ENCODE data around the gene MIR17HG. TPM values are rescaled to one million over a fixed set of nuclear protein-coding genes. Genes with fewer than 3 reads are reported as not detected.

The MIR17HG gene
- total RNA-seq, 1 experiment from 2014 or later, result 15.8 TPM

- Histone ChIP-seq H3K27ac (ENCODE audit: low read depth, low read length, poor library complexity, severe bottlenecking) (no peak overlapping the region), H3K27me3 (replicated peaks; ENCODE audit: insufficient read depth, low read depth, low read length, poor library complexity) (peaks cover 9% of the 10 kb centered on the region), H3K4me3 (ENCODE audit: low read depth, low read length, poor library complexity, severe bottlenecking) (no peak overlapping the region), H3K36me3 (ENCODE audit: insufficient read depth, low read length, poor library complexity, severe bottlenecking) (no peaks in the 10 kb centered on the region), H3K4me1 (ENCODE audit: insufficient read depth, low read length, poor library complexity, severe bottlenecking) (no peaks in the 10 kb centered on the region), H3K9me3 (ENCODE audit: low read depth, low read length, poor library complexity, severe bottlenecking) (no peaks in the 10 kb centered on the region)
- no peak for TF ChIP-seq EZH2 (IDR thresholded peaks at IDR 0.05; ENCODE audit: borderline replicate concordance, low read depth, low read length, poor library complexity, severe bottlenecking)
- DNase-seq (ENCODE audit: low spot score), result no peak
- POLR2A ChIA-PET (ENCODE audit: low non-redundant PET), result no interaction called here
- no TSS peak for BruUV-seq (replicated peaks)
- intact Hi-C loops (cut with micrococcal nuclease; ENCODE audit: unreplicated experiment), result no loop called here
- CTCF ChIA-PET, result no interaction called here
Measured at GRCh38 chr13:91307887-91308286, 39.6 kb upstream of the MIR17HG start.

- TF ChIP-seq EZH2 (IDR thresholded peaks at IDR 0.05; ENCODE audit: borderline replicate concordance, low read depth, low read length, poor library complexity, severe bottlenecking), result no peak
- peak; percentile 27; the same call in 1 of the 2 replicates for TF ChIP-seq CTCF (conservative IDR thresholded peaks at IDR 0.05; ENCODE audit: low read depth, low read length)
- DNase-seq (ENCODE audit: low spot score), result peak; percentile 19
- intact Hi-C loops (cut with micrococcal nuclease; ENCODE audit: unreplicated experiment), result no loop called here
- POLR2A ChIA-PET (ENCODE audit: low non-redundant PET), result no interaction called here
- Histone ChIP-seq H3K4me1 (ENCODE audit: insufficient read depth, low read length, poor library complexity, severe bottlenecking) (no peaks in the 10 kb centered on the region), H3K4me3 (ENCODE audit: low read depth, low read length, poor library complexity, severe bottlenecking) (no peak overlapping the region), H3K27me3 (replicated peaks; ENCODE audit: insufficient read depth, low read depth, low read length, poor library complexity) (peaks cover 14% of the 10 kb centered on the region), H3K36me3 (ENCODE audit: insufficient read depth, low read length, poor library complexity, severe bottlenecking) (no peaks in the 10 kb centered on the region), H3K9me3 (ENCODE audit: low read depth, low read length, poor library complexity, severe bottlenecking) (no peaks in the 10 kb centered on the region), H3K27ac (ENCODE audit: low read depth, low read length, poor library complexity, severe bottlenecking) (no peak overlapping the region)
- CTCF ChIA-PET, result no interaction called here
- no TSS peak for BruUV-seq (replicated peaks)
Measured at GRCh38 chr13:91308299-91308698, 39.2 kb upstream of the MIR17HG start.

GRCh38 chr13:91311491-91311890 lies 36.0 kb upstream of the MIR17HG start:
- H3K4me3 ChIP-seq (ENCODE audit: low read depth, low read length, poor library complexity, severe bottlenecking), result no peak overlapping the region
- TF ChIP-seq EZH2 (IDR thresholded peaks at IDR 0.05; ENCODE audit: borderline replicate concordance, low read depth, low read length, poor library complexity, severe bottlenecking), result no peak
- TF ChIP-seq CTCF (conservative IDR thresholded peaks at IDR 0.05; ENCODE audit: low read depth, low read length), result no peak
- H3K36me3 ChIP-seq (ENCODE audit: insufficient read depth, low read length, poor library complexity, severe bottlenecking), result no peaks in the 10 kb centered on the region
- DNase-seq (ENCODE audit: low spot score), result no peak
- no peaks in the 10 kb centered on the region for H3K4me1 ChIP-seq (ENCODE audit: insufficient read depth, low read length, poor library complexity, severe bottlenecking)
- intact Hi-C loops (cut with micrococcal nuclease; ENCODE audit: unreplicated experiment), result no loop called here
- ChIA-PET POLR2A (ENCODE audit: low non-redundant PET) (no interaction called here), CTCF (no interaction called here)
- H3K27ac ChIP-seq (ENCODE audit: low read depth, low read length, poor library complexity, severe bottlenecking), result no peak overlapping the region
- H3K27me3 ChIP-seq (replicated peaks; ENCODE audit: insufficient read depth, low read depth, low read length, poor library complexity), result peaks cover 45% of the 10 kb centered on the region
- no TSS peak for BruUV-seq (replicated peaks)
- H3K9me3 ChIP-seq (ENCODE audit: low read depth, low read length, poor library complexity, severe bottlenecking), result no peaks in the 10 kb centered on the region

GRCh38 chr13:91312324-91312723 lies 35.2 kb upstream of the MIR17HG start:
- CTCF ChIA-PET, result no interaction called here
- Histone ChIP-seq H3K36me3 (ENCODE audit: insufficient read depth, low read length, poor library complexity, severe bottlenecking) (no peaks in the 10 kb centered on the region), H3K4me1 (ENCODE audit: insufficient read depth, low read length, poor library complexity, severe bottlenecking) (no peaks in the 10 kb centered on the region), H3K27me3 (replicated peaks; ENCODE audit: insufficient read depth, low read depth, low read length, poor library complexity) (peaks cover 52% of the 10 kb centered on the region), H3K9me3 (ENCODE audit: low read depth, low read length, poor library complexity, severe bottlenecking) (no peaks in the 10 kb centered on the region), H3K4me3 (ENCODE audit: low read depth, low read length, poor library complexity, severe bottlenecking) (no peak overlapping the region), H3K27ac (ENCODE audit: low read depth, low read length, poor library complexity, severe bottlenecking) (no peak overlapping the region)
- no TSS peak for BruUV-seq (replicated peaks)
- intact Hi-C loops (cut with micrococcal nuclease; ENCODE audit: unreplicated experiment), result no loop called here
- TF ChIP-seq CTCF (conservative IDR thresholded peaks at IDR 0.05; ENCODE audit: low read depth, low read length), result no peak
- no peak for TF ChIP-seq EZH2 (IDR thresholded peaks at IDR 0.05; ENCODE audit: borderline replicate concordance, low read depth, low read length, poor library complexity, severe bottlenecking)
- POLR2A ChIA-PET (ENCODE audit: low non-redundant PET), result no interaction called here
- DNase-seq (ENCODE audit: low spot score), result no peak

Data from A673 (cell line).